NCI-H1417 (cell line): ENCODE data around the gene GJA8.
"Not testable (repeated sequence)": the region's sequence is repeated elsewhere in the genome, so short reads cannot be mapped to it uniquely, and the experiment has no call there.

Experiments
- DNase-seq, 3 experiments: peaks; one replicate each; lab custom pipeline; 2025; lab: John Stamatoyannopoulos, UW

The GJA8 gene

GRCh38 chr1:147927689-147928088, 25.1 kb downstream of the GJA8 start:
- not testable (repeated sequence) for DNase-seq

DNA sequence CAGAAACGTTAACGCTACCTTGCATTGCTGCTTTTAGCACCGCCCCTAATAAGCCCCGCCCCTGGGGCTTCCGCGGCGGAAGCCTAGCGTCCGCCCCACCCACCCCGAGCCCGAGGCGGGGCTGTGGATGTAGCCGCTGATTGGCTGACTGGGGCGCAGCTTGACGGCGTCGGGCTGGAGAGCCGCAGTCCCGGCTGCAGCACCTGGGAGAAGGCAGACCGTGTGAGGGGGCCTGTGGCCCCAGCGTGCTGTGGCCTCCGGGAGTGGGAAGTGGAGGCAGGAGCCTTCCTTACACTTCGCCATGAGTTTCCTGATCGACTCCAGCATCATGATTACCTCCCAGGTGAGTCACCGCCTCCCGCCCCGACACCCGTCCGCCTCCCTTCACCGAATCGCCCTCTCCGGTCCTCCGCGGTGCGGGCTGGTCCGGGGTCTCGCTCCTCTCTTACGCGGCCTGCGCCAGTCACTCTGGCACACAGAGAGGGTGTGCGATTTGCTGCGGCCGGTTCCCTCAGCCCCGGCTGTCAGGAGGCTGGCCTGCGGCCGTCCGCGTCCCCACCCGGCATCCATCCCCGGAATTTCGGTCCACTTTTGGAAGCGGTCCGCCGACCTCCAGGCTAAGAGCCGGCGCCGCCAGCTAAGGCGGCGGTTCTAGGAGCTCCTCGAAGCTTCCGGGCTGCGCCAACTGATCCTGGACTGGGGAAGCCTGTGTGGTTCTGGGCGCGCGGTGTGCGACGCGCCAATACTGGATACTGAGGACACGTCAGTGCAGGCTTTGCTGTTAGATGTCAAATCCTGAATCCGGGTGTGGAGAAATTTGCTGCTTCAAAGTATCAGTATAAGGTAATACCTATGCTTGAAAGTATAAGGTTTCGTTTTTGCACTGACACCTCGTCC, 25.9 kb downstream of the GJA8 start, which contains the start of gene GPR89B:
GPR89B (plus strand) TSS at position 185 of the 897 bp plus-strand sequence; CDS start at position 302, 117 bp downstream.
- DNase-seq: peak; percentile 92 to 99 (median 94)

- DNase-seq: not testable (repeated sequence)
Measured at GRCh38 chr1:147931137-147931536, 28.5 kb downstream of the GJA8 start.

- not testable (repeated sequence) for DNase-seq
Measured at GRCh38 chr1:147935296-147935695, 32.7 kb downstream of the GJA8 start.

DNA sequence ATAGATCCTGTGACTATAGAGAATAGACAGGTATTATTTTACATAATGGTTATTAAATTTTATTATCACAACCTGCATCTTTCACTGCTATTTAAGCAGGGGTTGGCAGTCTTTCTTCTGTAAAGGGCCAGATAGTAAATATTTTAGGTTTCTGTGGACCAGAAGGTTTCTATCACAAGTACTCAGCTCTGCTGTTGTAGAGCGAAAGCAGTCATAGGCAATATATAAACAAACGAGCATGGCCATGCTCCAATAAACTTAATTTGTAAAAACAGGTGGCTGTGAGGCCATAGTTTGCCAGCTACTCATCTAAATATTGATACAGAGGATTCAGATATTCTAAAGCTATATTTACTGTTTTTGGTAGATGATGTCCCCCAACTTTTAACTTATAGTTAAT, 37.9 kb downstream of the GJA8 start:
- DNase-seq: not testable (repeated sequence)

DNA sequence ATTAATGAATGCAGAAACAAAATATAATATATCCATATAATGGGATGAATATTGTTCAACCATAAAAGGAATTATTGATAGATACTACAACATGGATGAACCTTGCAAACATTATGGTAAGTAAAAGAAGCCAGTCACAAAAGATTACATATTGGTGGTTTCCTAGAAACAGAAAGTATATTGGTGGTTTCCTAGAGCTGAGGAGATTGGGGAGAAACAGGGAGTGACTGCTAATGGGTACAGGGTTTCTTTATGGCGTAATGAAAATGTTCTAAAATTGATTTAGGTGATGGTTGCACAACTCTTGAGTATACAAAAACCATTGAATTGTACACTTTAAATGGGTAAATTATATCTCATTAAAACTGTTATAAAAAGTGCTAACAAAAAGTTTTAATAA, 40.0 kb downstream of the GJA8 start:
- DNase-seq: not testable (repeated sequence)

DNA sequence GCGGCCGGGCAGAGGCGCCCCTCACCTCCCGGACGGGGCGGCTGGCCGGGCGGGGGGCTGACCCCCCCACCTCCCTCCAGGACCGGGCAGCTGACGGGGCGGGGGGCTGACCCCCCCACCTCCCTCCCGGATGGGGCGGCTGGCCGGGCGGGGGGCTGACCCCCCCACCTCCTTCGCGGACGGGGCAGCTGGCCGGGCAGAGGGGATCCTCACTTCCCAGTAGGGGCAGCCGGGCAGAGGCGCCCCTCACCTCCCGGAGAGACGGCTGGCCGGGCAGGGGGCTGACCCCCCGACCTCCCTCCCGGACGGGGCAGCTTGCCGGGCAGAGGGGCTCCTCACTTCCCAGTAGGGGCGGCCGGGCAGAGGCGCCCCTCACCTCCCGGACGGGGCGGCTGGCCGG, 46.9 kb downstream of the GJA8 start:
- DNase-seq: not testable (repeated sequence)
